ENCODE results near the gene MEF2B. TPM values are rescaled to one million over a fixed set of nuclear protein-coding genes. Genes with fewer than 3 reads are reported as not detected.

Gene MEF2B
- total RNA-seq, 1 donor from 2014 or later: 1.5 TPM

GRCh38 chr19:19192078-19192882, 22.2 kb upstream of the MEF2B start, which contains the start of the genes BORCS8 and RFXANK:
Gene BORCS8, minus strand, starts transcription at chr19:19192152. Its CDS starts 35 bp downstream, at chr19:19192117.
Gene RFXANK, plus strand, starts transcription at chr19:19192258. Its CDS starts 1,689 bp downstream, at chr19:19193947.
- H3K36me3 Mint-ChIP-seq (ENCODE audit: low read depth): peaks cover 6% of the 10 kb centered on the region
- peak within 1 kb of the TSS; percentile 97 for H3K27ac Mint-ChIP-seq (ENCODE audit: unreplicated experiment)
- no peak for TF ChIP-seq CTCF (conservative IDR thresholded peaks at IDR 0.05)
- no peaks in the 10 kb centered on the region for H3K27me3 Mint-ChIP-seq (ENCODE audit: low read depth)
- peak; percentile 99 for DNase-seq (ENCODE audit: low read depth, low spot score)
- peak within 1 kb of the TSS; percentile 100 for H3K4me3 Mint-ChIP-seq
- peaks cover 35% of the 10 kb centered on the region for H3K4me1 Mint-ChIP-seq
- no peaks in the 10 kb centered on the region for H3K9me3 Mint-ChIP-seq

- peak overlapping the region; percentile 97 for H3K27ac Mint-ChIP-seq (ENCODE audit: unreplicated experiment)
- peaks cover 6% of the 10 kb centered on the region for H3K36me3 Mint-ChIP-seq (ENCODE audit: low read depth)
- peak overlapping the region; percentile 100 for H3K4me3 Mint-ChIP-seq
- TF ChIP-seq CTCF (conservative IDR thresholded peaks at IDR 0.05): no peak
- H3K4me1 Mint-ChIP-seq: peaks cover 35% of the 10 kb centered on the region
- no peaks in the 10 kb centered on the region for H3K9me3 Mint-ChIP-seq
- no peak for DNase-seq (ENCODE audit: low read depth, low spot score)
- no peaks in the 10 kb centered on the region for H3K27me3 Mint-ChIP-seq (ENCODE audit: low read depth)
Measured at GRCh38 chr19:19191768-19192077, 21.7 kb upstream of the MEF2B start.

GRCh38 chr19:19186742-19187141, 16.7 kb upstream of the MEF2B start:
- Mint-ChIP-seq H3K27me3 (ENCODE audit: low read depth) (no peaks in the 10 kb centered on the region), H3K36me3 (ENCODE audit: low read depth) (peaks cover 8% of the 10 kb centered on the region), H3K4me3 (peak overlapping the region; percentile 79), H3K4me1 (peaks cover 17% of the 10 kb centered on the region), H3K9me3 (no peaks in the 10 kb centered on the region), H3K27ac (ENCODE audit: unreplicated experiment) (no peak overlapping the region)
- TF ChIP-seq CTCF (conservative IDR thresholded peaks at IDR 0.05): no peak
- no peak for DNase-seq (ENCODE audit: low read depth, low spot score)

GRCh38 chr19:19185853-19186740, 16.0 kb upstream of the MEF2B start:
- peak; percentile 61 for DNase-seq (ENCODE audit: low read depth, low spot score)
- Mint-ChIP-seq H3K36me3 (ENCODE audit: low read depth) (peaks cover 8% of the 10 kb centered on the region), H3K27ac (ENCODE audit: unreplicated experiment) (peak overlapping the region; percentile 22), H3K9me3 (no peaks in the 10 kb centered on the region), H3K4me1 (peaks cover 11% of the 10 kb centered on the region), H3K27me3 (ENCODE audit: low read depth) (no peaks in the 10 kb centered on the region), H3K4me3 (peak overlapping the region; percentile 79)
- peak; percentile 69 for TF ChIP-seq CTCF (conservative IDR thresholded peaks at IDR 0.05)

- H3K4me3 Mint-ChIP-seq: no peak overlapping the region
- H3K27ac Mint-ChIP-seq (ENCODE audit: unreplicated experiment): no peak overlapping the region
- H3K9me3 Mint-ChIP-seq: no peaks in the 10 kb centered on the region
- H3K36me3 Mint-ChIP-seq (ENCODE audit: low read depth): peaks cover 9% of the 10 kb centered on the region
- peaks cover 5% of the 10 kb centered on the region for H3K4me1 Mint-ChIP-seq
- DNase-seq (ENCODE audit: low read depth, low spot score): no peak
- H3K27me3 Mint-ChIP-seq (ENCODE audit: low read depth): no peaks in the 10 kb centered on the region
- TF ChIP-seq CTCF (conservative IDR thresholded peaks at IDR 0.05): no peak
Measured at GRCh38 chr19:19181488-19181998, 11.5 kb upstream of the MEF2B start.
